HL-60/S4 (cell line): ENCODE results near the gene SP140.
"Not testable (repeated sequence)": the region's sequence is repeated elsewhere in the genome, so short reads cannot be mapped to it uniquely, and the experiment has no call there.

ENCODE experiments used
- in situ Hi-C: fragments of 300-500 bp; cut with MboI; formaldehyde crosslinking; loops from 2 replicates; pipeline ENCODE4 v1.14.3; 2022; ENCODE audit warnings: low sequenced_read_pairs

Gene SP140

DNA sequence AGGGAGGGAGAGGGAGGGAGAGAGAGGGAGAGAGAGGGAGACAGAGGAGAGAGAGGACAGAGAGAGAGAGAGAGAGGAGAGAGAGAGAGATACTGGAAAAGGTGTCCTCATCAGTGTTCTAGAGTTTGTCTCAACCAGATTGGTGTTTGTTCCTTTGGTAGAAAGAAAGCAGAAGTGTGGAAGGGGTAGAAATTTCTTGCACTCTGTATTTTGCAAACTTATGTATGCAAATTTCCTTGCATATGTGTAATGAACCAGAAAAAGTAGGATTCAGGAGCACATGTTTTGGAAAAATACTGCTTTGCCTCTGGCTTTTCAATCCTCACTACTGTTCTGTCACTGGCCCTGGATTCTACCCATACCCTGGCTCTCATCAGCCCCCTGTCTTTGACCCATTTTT, 1.1 kb upstream of the SP140 start:
- in situ Hi-C loops, result no loop called here

DNA sequence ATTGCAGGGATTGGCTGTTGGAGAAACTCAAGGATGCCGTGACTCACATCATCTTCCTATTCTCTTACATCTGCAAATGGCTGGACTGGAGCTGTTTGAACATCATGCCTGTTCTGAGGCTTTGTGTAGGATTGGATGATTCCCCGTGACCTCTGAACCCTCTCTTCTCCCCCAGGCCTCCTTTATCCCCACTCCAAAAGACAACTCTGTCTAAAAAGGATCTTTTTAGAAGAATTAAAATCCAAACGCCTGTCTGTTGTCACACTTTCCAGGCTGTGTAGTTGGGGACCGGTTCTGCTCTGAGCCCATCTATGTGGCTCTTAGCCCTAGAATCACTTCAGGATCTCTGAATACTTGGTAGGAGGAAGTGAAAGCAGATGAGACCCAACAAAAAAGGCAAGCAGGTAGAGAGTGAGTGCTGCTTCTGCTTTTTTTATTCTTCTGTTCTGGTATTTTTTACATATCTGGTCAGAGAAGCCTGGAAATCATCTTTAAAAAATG, 565 bp downstream of the SP140 start:
- in situ Hi-C loops, result no loop called here

- in situ Hi-C loops, result no loop called here
Measured at GRCh38 chr2:230227216-230227615, 1.7 kb downstream of the SP140 start.

DNA sequence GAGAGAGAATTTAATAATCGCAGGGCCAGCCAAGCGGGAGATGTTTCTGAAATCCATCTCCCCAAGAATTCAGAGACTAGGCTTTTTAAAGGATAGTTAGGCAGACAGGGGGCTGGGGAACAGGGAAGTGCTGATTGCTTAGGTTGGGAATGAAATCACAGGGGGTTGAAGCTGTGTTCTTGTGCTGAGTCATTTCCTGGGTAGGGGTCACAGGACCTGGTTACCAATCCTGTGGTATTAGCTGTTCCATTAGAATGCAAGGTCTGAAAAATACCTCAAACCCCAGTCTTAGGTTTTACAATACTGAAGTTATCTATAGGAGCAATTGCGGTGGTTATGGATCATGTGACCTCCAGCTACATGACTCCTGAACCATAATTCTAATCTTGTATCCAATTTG, 4.6 kb downstream of the SP140 start:
- in situ Hi-C loops, result no loop called here

DNA sequence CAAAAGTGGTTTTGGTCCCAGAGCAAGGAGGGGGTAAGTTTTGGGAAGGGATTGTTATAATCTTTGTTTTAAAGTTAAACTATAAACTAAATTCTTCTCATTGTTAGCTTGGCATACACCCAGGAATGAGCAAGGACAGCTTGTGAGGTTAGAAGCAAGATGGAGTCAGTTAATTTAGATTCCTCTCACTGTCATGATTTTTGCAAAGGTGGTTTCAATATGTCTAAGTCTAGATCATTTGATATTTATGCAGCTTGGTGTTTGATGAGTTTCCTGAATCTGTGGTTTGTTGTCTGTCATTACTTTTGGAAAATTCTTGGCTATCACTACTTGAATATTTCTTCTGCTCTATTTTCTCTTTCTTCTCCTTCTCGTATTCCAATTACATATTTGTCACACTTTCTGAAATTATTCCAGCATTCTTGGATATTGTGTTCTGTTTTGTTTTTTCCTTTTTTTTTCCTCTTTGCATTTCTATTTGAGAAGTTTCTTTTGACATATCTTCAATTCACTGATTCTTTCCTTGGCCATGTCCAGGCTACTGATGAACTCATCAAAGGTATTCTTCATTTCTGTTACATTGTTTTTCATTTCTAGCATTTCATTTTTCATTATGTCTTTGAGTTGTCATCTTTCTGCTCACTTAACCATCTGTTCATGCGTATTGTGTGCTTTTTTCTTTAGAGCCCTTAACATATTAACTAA, 5.1 kb downstream of the SP140 start:
- in situ Hi-C loops, result no loop called here

DNA sequence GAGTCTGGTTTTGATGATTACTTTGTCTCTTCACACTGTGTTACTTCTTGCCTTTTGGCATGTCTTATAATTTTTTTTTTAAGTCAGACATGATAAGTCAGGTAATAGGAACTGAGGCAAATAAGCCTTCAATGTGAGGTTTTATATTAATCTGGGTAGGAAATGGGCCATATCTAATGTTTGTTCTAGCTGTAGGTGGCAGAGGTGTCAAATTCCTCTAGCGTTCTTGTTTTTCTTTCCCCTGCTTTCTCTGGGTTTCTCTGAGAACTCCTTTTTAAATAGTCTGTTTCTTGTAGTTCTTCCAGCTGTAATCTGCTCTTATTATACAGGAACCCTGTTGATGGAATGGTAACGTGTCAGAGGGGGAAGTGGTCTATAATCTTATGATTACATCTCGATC, 5.7 kb downstream of the SP140 start:
- in situ Hi-C loops, result no loop called here

DNA sequence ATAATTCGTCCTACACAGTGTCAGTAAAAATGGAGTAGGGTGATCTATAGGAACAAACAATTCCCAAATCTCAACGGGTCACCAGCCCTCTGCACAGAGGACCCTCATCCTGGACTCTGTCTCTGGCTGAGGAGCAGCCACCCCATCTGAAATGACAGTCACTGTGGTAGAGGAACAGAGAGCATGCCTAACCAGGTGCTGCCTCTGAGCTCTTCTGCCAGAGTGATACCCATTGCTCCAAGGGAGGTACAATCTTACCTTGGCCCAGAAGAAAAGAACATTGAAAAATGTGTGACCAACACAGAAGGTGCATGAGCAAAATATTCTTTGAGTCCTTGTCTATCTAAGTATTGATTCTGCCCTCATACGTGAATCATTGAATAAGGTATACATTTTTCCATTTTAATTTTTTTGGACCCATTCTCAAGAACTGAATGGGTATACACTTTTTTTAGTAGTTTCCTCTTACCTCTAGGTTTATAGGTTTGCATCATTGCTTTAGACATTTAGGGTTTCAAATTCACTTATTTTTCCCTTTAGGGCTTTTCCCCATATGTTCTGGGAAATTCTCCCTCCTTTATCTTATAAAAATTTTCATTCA, 8.7 kb downstream of the SP140 start:
- in situ Hi-C loops, result no loop called here

DNA sequence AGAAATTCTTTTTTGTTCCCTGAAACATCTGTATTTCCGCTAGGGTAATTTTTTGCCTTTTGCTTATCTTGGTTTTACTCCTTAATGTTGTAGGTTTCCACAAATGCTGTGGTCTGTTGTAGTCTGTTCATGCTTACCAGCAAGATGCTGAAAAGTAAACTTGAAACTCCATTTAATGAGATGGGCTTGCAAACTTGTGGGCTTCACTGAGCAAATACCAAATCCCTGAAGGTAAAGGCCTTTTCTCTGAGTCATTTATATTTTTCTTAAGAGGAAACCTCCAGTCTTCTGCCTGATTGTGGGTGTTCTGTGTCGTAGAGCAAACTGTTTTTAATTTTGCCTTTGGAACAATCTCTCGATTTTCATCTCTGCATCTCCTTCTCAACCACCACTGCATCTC, 9.3 kb downstream of the SP140 start:
- in situ Hi-C loops, result no loop called here

GRCh38 chr2:230244211-230244610, 18.7 kb downstream of the SP140 start:
- in situ Hi-C loops, result no loop called here

DNA sequence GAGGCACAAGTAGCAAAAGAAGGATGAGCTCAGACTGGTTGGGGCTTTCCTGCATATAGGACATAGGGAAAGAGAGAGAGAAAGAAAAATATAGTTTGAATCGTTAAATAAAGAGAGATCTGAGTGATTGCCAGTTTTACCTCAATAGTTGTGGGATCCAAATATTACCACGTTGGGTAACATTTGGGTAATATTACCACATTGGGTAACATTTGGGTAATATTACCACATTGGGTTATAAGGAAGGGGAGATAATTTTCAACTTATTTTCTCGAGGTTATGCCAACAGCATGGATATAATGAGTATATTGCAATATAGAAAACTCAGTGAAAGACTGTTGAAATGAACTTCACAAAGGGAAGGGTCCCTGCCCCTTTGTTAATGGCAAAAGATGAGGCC, 20.7 kb downstream of the SP140 start:
- in situ Hi-C loops, result no loop called here

DNA sequence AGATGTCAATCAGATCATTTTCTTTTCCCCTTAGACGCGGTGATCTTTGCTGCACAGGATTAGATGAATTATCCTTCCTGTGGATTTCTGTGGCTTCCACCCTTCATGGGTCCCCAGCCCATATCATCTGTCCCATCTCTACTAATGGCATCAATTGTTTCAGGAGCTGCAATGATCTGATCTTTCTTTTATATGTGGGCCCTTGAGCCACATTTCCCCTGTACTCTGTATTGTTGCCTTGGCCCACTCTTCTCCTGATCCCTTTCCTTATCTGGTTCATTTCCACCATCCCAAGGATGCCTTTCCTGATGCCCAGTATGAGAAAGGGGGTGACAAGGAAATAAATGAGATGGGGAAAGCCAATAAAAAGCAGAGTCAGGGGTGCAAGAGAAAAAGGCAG, 24.7 kb downstream of the SP140 start:
- in situ Hi-C loops, result no loop called here

GRCh38 chr2:230254152-230254881, 28.8 kb downstream of the SP140 start:
- in situ Hi-C loops, result no loop called here

DNA sequence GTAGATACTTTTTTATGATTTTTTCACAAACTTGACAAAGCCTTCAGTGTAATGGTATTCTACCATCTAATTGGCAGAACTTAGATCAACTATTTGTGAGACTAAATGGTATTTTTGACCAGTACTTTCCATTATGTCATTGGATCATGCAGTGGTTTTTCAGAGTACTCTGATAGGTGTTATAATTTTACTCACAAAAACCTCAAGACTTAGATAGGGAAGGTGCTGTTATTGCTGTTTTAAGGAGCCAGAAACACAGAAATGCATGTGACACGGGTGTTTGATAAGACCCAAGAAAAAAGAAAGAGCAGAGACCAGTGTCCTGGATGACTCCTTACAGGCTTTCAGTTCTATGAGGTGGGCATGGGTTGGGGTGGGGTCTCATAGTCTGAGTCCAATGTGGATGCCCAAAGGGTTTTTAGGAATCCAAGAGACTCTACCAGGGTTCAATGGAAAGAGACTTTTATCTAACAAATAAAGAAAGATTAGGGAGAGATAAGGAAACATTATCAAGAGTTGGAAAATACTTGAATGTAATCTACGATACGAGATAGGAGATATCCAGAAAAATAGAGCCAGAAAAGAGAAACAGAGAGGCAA, 31.3 kb downstream of the SP140 start:
- in situ Hi-C loops, result no loop called here

GRCh38 chr2:230258483-230258882, 32.9 kb downstream of the SP140 start:
- in situ Hi-C loops, result no loop called here

DNA sequence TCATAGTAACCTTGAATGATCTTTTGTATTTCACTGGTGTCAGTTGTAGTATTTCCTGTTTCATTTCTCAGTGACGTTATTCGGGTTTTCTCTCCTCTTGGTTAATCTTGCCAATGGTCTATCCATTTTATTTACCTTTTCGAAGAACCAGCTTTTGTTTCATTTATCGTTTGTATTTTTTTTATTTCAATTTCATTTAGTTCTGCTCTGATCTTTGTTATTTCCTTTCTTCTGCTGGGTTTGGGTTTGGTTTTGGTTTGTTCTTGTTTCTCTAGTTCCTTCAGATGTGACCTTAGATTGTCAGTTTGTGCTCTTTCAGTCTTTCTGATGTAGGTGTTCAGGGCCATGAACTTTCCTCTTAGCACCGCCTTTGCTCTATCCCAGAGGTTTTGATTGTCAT, 36.7 kb downstream of the SP140 start:
- in situ Hi-C loops, result no loop called here

- in situ Hi-C loops, result not testable (repeated sequence)
Measured at GRCh38 chr2:230264945-230265344, 39.4 kb downstream of the SP140 start.

GRCh38 chr2:230266638-230267037, 41.1 kb downstream of the SP140 start:
- in situ Hi-C loops, result no loop called here

DNA sequence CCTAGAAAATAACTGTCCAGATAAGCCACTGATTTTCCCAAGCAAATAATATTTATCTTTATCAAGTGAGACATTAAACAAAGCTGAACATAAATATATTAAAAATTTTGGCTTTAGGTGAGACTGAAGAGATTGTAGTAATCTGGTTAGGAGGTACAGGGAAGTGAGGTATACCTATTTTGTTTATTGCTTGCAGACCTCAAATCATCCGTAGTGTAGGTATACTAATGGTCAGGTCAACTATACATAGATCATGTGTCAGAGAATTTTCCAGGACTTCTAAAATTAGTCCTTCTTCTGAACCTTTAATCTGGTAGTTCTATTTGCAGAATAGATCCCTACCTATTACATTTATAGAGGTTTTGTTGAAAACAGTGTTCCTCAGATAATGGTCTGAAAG, 41.5 kb downstream of the SP140 start:
- in situ Hi-C loops, result no loop called here

DNA sequence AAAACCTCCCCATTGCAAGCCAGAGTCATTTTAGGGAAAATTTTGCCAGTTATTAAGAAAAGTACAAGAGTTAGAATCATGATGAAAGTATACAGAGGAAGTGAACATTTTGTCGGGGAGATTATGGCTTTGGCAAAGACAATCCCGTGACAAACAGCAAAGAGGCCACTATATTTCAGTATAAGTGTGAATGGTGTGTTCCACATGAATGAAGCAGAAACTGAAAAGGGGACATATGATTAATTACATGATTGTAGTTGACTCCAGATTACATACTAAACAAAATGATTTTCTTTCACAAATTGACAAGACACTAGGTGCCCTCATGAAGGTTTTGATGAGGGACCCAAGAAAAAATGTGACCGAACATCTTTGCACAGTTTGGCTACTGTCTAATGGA, 42.0 kb downstream of the SP140 start:
- in situ Hi-C loops, result no loop called here

GRCh38 chr2:230268606-230269243, 43.2 kb downstream of the SP140 start:
- in situ Hi-C loops, result no loop called here

DNA sequence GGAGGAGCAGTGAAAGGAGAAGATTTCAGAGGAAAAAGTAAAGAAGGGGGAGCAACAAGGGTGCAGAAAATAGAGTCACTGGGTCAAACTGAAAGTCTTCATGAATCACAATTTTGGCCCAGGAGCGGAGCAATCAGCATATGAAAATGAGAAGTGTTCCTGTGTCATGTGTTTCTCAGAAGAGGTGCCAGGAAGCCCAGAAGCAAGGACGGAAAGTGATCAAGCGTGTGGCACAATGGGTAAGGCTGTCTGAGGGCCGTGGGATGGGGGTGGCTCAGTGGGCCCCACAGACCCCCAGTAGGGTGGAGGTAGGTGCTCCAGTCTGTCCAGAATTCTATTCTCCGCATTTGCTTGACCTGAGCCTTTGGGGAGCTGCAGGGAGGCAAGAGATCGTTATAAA, 44.2 kb downstream of the SP140 start:
- in situ Hi-C loops, result no loop called here
